NCI-H187 (cell line): Measurements from ENCODE around the gene PRM1.
"Not testable (repeated sequence)": the region's sequence is repeated elsewhere in the genome, so short reads cannot be mapped to it uniquely, and the experiment has no call there.

ENCODE experiments used
- DNase-seq, 2 experiments: peaks; one replicate each; lab custom pipeline; 2025; lab: John Stamatoyannopoulos, UW

PRM1 gene

GRCh38 chr16:11314309-11314894 lies 33.3 kb upstream of the PRM1 start:
- no peak for DNase-seq

GRCh38 chr16:11313493-11314308 lies 32.6 kb upstream of the PRM1 start:
- DNase-seq = no peak

DNA sequence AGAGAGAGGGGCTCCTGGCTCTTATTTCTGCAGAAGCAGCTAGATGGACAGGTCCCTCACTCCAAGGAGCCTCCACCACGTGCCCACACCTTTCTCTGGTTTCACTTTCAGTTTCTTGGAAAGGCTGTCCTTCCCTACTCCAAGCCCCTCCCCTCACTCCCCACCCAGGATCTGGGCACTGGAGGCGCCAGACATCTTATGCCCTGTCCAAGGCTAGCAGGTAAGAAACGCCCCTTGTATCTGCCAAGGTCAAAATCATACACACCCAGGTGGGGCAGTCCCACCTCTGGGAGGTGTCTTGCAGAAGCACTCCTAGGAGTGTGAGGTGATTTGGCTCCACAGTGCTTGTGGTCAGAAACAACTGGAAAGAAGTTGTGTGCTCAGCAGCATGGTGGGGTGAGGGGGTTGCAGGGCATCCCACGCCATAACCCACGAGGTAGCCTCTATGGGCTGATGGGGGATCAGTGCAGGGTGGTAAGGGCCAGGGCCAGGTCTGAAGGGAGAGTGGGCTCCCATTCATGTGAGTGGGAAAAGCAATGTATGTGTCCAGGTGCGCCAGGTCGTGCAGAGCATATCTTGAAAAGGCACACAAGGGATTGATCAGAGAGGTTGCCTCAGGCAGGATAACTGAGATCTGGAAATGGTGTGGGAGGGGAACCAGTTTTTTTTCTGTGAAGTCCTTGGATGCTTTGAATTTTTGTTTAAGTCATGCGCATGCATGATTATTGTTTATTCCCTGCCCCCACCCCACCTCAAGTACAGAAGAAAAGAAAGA lies 31.8 kb upstream of the PRM1 start:
- DNase-seq = peak; percentile 13 to 40

DNA sequence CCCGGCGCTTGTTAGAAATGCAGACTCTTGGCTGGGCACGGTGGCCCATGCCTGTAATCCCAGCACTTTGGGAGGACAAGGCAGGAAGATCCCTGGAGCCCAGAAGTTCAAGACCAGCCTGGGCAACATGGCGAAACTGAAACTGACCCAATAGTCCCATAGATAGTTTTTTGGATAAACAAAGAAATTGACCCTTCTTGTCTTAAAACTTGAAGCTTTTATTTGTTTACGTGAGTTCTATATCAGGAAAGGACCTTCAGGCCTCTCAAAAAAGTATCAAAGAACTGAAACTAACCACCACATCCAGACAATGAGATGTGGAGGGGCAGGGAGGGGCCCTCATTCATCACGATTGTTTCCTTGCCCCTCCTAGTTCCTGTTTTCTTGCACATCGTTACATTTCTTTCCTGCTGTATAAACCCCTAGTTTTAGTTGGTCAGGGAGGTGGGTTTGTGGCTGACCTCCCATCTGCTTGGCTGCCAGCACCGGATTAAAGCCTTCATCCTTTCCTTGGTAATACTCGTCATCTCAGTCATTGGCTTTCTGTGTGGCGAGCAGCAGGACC lies 29.9 kb upstream of the PRM1 start:
- no peak for DNase-seq

DNA sequence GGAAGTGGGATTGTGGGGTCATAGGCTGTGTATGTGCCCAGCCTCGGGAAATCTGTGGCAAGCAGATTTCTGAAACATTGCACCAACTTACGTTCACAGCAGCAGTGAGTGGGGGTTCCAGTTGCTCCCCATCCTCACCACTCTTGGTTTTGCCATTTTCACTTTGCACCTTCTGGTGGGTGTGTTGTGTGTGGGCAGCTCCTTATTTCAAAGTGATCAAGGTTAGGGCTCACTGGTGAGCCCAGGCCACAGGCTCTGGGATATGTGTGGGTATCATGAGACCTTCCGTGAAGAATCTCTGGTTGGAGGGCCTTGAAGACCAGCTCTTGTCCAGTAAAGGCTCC lies 29.5 kb upstream of the PRM1 start:
- no peak for DNase-seq

DNA sequence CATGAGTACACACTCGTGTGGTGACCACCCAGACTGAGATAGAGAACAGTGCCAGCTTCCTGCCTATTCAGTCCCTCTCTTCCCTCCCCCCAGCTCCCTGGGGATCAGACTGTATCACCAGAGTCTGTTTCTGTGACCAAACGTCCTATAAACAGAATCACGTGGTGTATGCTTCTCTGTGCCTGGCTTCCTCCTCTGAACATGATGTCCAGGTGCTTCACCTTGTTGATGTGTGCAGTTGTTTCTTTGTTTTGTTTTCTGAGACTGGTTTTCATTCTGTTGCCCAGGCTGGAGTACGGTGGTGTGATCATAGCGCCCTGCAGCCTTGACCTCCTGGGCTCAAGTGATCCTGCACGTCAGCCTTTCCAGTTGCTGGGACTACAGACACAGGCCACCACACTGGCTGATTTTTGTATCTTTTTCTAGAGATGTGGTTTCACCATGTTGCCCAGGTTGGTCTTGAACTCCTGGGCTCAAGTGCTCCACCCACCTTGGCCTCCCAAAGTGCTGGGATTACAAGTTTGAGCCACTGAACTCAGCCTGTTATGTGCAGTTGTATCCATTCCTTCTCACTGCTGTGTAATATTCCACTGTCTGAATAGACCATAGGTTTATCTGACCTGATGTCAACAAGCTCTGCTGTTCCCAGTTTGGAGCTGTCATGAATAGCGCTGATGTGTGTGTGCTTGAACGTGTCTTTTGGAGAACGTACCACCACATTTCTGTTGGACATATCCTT lies 28.9 kb upstream of the PRM1 start:
- DNase-seq = no peak

GRCh38 chr16:11308493-11309283 lies 27.6 kb upstream of the PRM1 start:
- peak; percentile 41 to 44 for DNase-seq

- no peak for DNase-seq
These were observed 26.7 kb upstream of the PRM1 start for GRCh38 chr16:11307639-11308492.

- no peak for DNase-seq
These were observed 26.0 kb upstream of the PRM1 start for GRCh38 chr16:11306997-11307638.

- DNase-seq = no peak
These were observed 25.3 kb upstream of the PRM1 start for GRCh38 chr16:11306381-11306780.

- DNase-seq = no peak
These were observed 22.4 kb upstream of the PRM1 start for GRCh38 chr16:11303405-11304138.

GRCh38 chr16:11302977-11303376 lies 21.8 kb upstream of the PRM1 start:
- peak; percentile 11 to 42 for DNase-seq

DNA sequence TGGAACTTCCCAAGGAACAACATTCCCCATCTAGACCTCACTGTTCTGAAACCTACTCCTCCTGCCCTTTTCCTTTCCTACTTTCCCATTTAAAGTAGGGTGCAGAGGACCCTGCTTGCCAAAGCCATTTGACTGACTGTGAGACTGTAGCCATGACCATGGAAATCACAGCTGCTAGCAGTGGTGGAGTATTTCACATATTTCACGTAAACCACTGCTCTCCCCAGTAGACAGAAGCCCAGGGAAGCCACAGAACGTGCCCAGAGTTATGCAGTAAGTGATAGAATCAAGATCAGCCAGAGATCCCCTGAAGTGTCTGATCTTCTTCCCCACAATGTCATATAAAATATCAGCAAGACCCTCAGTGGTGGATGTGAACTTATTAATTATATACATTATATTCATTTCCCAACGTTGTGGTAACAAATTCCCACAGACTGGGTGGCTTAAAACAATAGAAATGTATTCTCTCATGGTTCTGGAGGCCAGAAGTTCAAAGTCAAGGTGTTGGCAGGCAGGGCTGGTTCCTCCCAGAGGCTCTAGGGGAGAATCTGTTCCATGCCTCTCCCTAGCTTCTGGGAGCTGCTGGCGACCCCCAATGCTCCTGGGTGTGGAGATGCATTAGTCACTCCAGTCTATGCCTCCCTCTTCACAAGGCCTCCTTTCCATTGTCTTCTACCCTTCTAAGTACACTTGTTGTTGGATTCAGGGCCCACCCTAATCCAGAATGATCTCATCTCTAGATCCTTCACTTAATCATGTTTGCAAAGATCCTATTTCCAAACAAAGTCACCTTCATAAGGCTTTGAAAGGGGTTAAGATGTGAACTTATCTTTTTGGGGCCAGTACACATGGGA lies 20.7 kb upstream of the PRM1 start:
- DNase-seq = no peak

DNA sequence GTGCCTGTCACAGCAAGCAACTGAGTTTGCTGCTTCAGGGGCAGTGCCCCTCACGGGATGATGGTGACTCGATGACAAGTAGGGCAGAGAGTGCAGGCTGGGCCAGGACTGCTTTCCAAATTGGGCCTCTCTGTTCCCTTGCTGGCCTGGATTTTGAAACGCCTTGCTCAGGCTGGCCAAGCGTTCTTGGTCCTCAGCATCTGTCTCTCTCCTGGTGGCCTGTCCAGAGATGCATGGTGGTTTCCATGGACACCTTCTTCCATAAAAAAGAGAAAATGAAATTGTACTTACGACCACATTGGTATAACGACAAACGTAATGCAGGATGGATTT lies 19.4 kb upstream of the PRM1 start:
- no peak for DNase-seq

GRCh38 chr16:11299865-11300559 lies 18.9 kb upstream of the PRM1 start:
- no peak for DNase-seq

DNA sequence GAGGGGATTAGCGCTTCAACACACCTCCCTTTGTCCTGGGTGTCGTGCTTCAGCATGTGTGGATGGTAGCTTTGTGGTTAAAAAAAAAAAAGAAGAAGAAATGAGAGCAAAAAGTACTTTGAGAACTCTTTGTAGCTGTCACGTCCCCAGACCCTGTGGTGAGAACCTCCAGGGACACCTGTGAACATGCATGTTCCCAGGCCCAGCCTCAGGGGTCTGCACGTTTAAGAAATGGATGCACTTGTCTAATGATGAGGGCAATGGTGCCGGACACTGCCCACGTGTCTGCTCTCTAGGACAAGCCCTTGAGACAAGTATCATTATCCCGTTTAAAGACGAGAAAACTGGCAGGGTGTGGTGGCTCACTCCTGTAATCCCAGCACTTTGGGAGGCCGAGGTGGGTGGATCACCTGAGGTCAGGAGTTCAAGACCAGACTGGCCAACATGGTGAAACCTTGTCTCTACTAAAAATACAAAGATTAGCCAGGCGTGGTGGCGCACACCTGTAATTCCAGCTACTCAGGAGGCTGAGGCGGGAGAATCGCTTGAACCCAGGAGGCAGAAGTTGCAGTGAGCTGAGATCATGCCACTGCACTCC lies 17.9 kb upstream of the PRM1 start:
- DNase-seq = not testable (repeated sequence)
